Loucy (cell line): ENCODE data around the gene UBL4B.

Source experiments
- CTCF ChIP-seq: fragments of 200-600 bp; sonication (generic); conservative IDR thresholded peaks from 2 replicates; pipeline ENCODE4 v1.5.1; 2014; ENCODE audit warnings: mild to moderate bottlenecking, antibody characterized with exemption, low read length
- EZH2phosphoT487 ChIP-seq: fragments of 200-600 bp; IDR thresholded peaks from 2 replicates; pipeline ENCODE4 v1.6.1; 2018; ENCODE audit warnings: antibody characterized with exemption, mild to moderate bottlenecking, moderate library complexity, borderline replicate concordance

DNA sequence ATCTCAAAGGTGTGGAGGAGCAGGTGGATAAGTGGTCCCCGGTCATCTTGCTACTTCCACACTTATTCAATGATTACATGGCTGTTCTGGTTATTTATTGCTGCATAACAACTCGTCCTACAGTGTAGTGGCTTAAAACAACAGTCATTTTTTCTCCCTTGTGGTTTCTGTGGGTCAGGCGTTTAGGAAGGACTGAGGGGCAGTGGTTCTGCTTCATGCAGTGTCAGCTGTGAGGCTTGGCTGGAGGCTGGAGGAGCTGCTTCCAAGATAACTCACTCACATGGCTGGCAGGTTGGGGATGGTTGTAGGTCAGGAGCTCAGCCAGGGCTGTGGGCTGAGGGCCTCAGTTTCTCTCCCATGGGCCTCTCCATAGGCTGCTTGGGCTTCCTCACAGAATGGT, 32.1 kb downstream of the UBL4B start:
- TF ChIP-seq CTCF (no peak), EZH2phosphoT487 (no peak)
